K562 (cell line): ENCODE results near the gene IRAK2. TPM values are rescaled to one million over a fixed set of nuclear protein-coding genes. Genes with fewer than 3 reads are reported as not detected.
A peak's percentile ranks its signal among the peaks of the same experiment; 100 is the strongest.

Experiments
- CBX3 ChIP-seq, 2 experiments: IDR thresholded peaks; 1 replicate in 1 of 2; 2 replicates in 1 of 2; pipeline ENCODE4 v1.6.1; 2012; ENCODE audit warnings: inconsistent platforms in 2 of 2, low read length in 2 of 2, borderline replicate concordance in 1 of 2, control low read depth in 1 of 2
- ELF2 ChIP-seq: fragments of 250-450 bp; sonication (Bioruptor Pico); IDR thresholded peaks from 2 replicates; pipeline ENCODE4 v1.5.0; 2021; ENCODE audit warnings: mild to moderate bottlenecking
- FUS ChIP-seq: fragments of 200-400 bp; formaldehyde crosslinking; optimal IDR thresholded peaks from 2 replicates; pipeline ENCODE3; 2017; ENCODE audit warnings: low read depth, low read length
- LEF1 ChIP-seq: fragments of 450-650 bp; IDR thresholded peaks from 2 replicates; pipeline ENCODE4 v1.6.1; 2016; ENCODE audit warnings: mild to moderate bottlenecking
- MCM7 ChIP-seq, 2 experiments: fragments of 450-650 bp; IDR thresholded peaks; 2 replicates each; pipeline ENCODE4 v1.6.1; 2016 to 2018
- MEF2A ChIP-seq: IDR thresholded peaks from 2 replicates; pipeline ENCODE4 v1.6.1; 2011; ENCODE audit warnings: low read depth, mild to moderate bottlenecking, low read length, moderate library complexity; ENCODE audit not compliant: control insufficient read depth
- NEUROD1 ChIP-seq: fragments of 150-350 bp; IDR thresholded peaks from 2 replicates; pipeline ENCODE4 v1.6.1; 2014; ENCODE audit warnings: borderline replicate concordance, low read length, low read depth; ENCODE audit not compliant: partially characterized antibody
- NFE2L1 ChIP-seq: fragments of 450-650 bp; IDR thresholded peaks from 2 replicates; pipeline ENCODE4 v1.6.1; 2016; ENCODE audit warnings: missing genetic modification characterization, low read depth, mild to moderate bottlenecking, missing compliant biosample characterization, moderate library complexity, borderline replicate concordance
- NFXL1 ChIP-seq: fragments of 450-650 bp; formaldehyde crosslinking; IDR thresholded peaks from 2 replicates; pipeline ENCODE4 v1.4.0; 2021; ENCODE audit warnings: mild to moderate bottlenecking
- PML ChIP-seq: IDR thresholded peaks from 2 replicates; pipeline ENCODE4 v1.6.1; 2012; ENCODE audit warnings: low read length, inconsistent platforms
- POLR2G ChIP-seq: fragments of 200-400 bp; formaldehyde crosslinking; IDR thresholded peaks from 2 replicates; pipeline ENCODE4 v1.6.1; 2017; ENCODE audit warnings: low read depth, mild to moderate bottlenecking, antibody characterized with exemption, low read length, moderate library complexity
- SMARCA4 ChIP-seq: fragments of 450-650 bp; IDR thresholded peaks from 2 replicates; pipeline ENCODE4 v1.6.1; 2016
- SRSF3 ChIP-seq: fragments of 200-400 bp; formaldehyde crosslinking; IDR thresholded peaks from 2 replicates; pipeline ENCODE4 v1.6.1; 2016; ENCODE audit warnings: mild to moderate bottlenecking, low read length, moderate library complexity; ENCODE audit not compliant: insufficient read depth
- STAT5B ChIP-seq: fragments of 250-450 bp; sonication (Bioruptor Pico); IDR thresholded peaks from 2 replicates; pipeline ENCODE4 v1.8.0; 2021; ENCODE audit warnings: mild to moderate bottlenecking, inconsistent platforms
- SUPT5H ChIP-seq: fragments of 450-650 bp; IDR thresholded peaks from 2 replicates; pipeline ENCODE4 v1.6.1; 2016
- TBP ChIP-seq: optimal IDR thresholded peaks from 2 replicates; pipeline ENCODE3; 2011; ENCODE audit warnings: low read depth, low read length, improper control_type of control experiment
- TCF7 ChIP-seq: sonication (generic); IDR thresholded peaks from 2 replicates; pipeline ENCODE4 v1.6.1; 2016; ENCODE audit warnings: antibody characterized with exemption, borderline replicate concordance
- YBX1 ChIP-seq: fragments of 450-650 bp; IDR thresholded peaks from 2 replicates; pipeline ENCODE4 v1.7.1; 2016; ENCODE audit warnings: mild to moderate bottlenecking
- ZNF584 ChIP-seq: fragments of 200-800 bp; sonication (Bioruptor generic); IDR thresholded peaks from 2 replicates; pipeline ENCODE4 v1.6.1; 2016; ENCODE audit warnings: low read depth, mild to moderate bottlenecking, missing genetic modification characterization, missing compliant biosample characterization
- ZSCAN32 ChIP-seq: fragments of 450-650 bp; formaldehyde crosslinking; IDR thresholded peaks from 2 replicates; pipeline ENCODE4 v1.4.0; 2020; ENCODE audit warnings: mild to moderate bottlenecking, moderate library complexity
- polyA plus RNA-seq, 8 experiments: library from polyadenylated mRNA; depleted of rRNA in 4 of 8; stranded (reverse) in 5 of 8; unstranded in 3 of 8; fragments of >200 nt; fragmentation: Nextera tagmentation in 2 of 8; fragmentation: Illumina TruSeq in 1 of 8; extraction: Ambion mirVana in 2 of 8; extraction: Trizol in 1 of 8; gene quantifications; 2 replicates each; pipeline versions ENCODE4 v1.2.1 to v1.2.3, GENCODE V29; 2011 to 2014; ENCODE audit warnings: inconsistent platforms in 1 of 8, missing spikeins in 1 of 8
- total RNA-seq, 7 experiments: library from RNA; depleted of rRNA in 6 of 7; stranded (reverse); fragments of >200 nt in 6 of 7; fragmentation: Illumina TruSeq in 2 of 7; extraction: Trizol in 2 of 7; gene quantifications; 2 replicates each; pipeline versions ENCODE4 v1.2.1 to v1.2.3, GENCODE V29; 2011 to 2021; ENCODE audit warnings: low replicate concordance in 1 of 7
- TF ChIP-seq, protein P1 (sequence below), 2 experiments: fragments of 450-650 bp; formaldehyde crosslinking in 1 of 2; IDR thresholded peaks; 2 replicates each; pipeline versions ENCODE4 v1.4.0 to v1.6.1; 2014 to 2020; ENCODE audit warnings: mild to moderate bottlenecking in 2 of 2, borderline replicate concordance in 1 of 2, low read depth in 1 of 2

IRAK2 gene
- total and polyA plus RNA-seq, 9 of the 15 experiments (the other 6 are each of a cell fraction or from before 2014, with no cell fraction given), result 0.42 to 4.4 (median 2.7) TPM

GRCh38 chr3:10248184-10248983 lies 83.7 kb downstream of the IRAK2 start, which contains the start of gene TATDN2 (continued):
- TF ChIP-seq POLR2G (peak; percentile 98), FUS (peak; percentile 56), ELF2 (CRISPR knock-in tag) (no peak), LEF1 (no peak), YBX1 (no peak), MEF2A (no peak), MCM7 (IDR thresholded peaks at IDR 0.05) (no peak), CBX3 (IDR thresholded peaks at IDR 0.05; ENCODE audit: borderline replicate concordance in 1 of 2, low read length in 2 of 2) (peak in 1 of 2 experiments; percentile 99; a peak in 2 of 3 replicates), ZNF584 (CRISPR knock-in tag) (0 out of 2 replicates have a peak, but pooled peaks have one; percentile 62), ZSCAN32 (CRISPR knock-in tag) (peak; percentile 61; the same call in 1 of the 2 replicates), SUPT5H (peak; percentile 56; the same call in 1 of the 2 replicates), PML (0 out of 2 replicates have a peak, but pooled peaks have one; percentile 14), SRSF3 (no peak), NFE2L1 (tag) (no peak), TBP (peak; percentile 80), NEUROD1 (peak; percentile 63), STAT5B (CRISPR knock-in tag) (no peak), NFXL1 (CRISPR knock-in tag) (no peak), SMARCA4 (no peak), TCF7 (no peak)
- TF ChIP-seq, protein P1, sequence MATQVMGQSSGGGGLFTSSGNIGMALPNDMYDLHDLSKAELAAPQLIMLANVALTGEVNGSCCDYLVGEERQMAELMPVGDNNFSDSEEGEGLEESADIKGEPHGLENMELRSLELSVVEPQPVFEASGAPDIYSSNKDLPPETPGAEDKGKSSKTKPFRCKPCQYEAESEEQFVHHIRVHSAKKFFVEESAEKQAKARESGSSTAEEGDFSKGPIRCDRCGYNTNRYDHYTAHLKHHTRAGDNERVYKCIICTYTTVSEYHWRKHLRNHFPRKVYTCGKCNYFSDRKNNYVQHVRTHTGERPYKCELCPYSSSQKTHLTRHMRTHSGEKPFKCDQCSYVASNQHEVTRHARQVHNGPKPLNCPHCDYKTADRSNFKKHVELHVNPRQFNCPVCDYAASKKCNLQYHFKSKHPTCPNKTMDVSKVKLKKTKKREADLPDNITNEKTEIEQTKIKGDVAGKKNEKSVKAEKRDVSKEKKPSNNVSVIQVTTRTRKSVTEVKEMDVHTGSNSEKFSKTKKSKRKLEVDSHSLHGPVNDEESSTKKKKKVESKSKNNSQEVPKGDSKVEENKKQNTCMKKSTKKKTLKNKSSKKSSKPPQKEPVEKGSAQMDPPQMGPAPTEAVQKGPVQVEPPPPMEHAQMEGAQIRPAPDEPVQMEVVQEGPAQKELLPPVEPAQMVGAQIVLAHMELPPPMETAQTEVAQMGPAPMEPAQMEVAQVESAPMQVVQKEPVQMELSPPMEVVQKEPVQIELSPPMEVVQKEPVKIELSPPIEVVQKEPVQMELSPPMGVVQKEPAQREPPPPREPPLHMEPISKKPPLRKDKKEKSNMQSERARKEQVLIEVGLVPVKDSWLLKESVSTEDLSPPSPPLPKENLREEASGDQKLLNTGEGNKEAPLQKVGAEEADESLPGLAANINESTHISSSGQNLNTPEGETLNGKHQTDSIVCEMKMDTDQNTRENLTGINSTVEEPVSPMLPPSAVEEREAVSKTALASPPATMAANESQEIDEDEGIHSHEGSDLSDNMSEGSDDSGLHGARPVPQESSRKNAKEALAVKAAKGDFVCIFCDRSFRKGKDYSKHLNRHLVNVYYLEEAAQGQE (IDR thresholded peaks at IDR 0.05; ENCODE audit: borderline replicate concordance), result no peak; the same call in 1 of the 2 replicates
- TF ChIP-seq, protein P1 (CRISPR knock-in tag; IDR thresholded peaks at IDR 0.05; ENCODE audit: low read depth), result peak; percentile 77
